ENCODE data around the gene SCLY.
A peak's percentile ranks its signal among the peaks of the same experiment; 100 is the strongest.

SCLY gene

GRCh38 chr2:238098901-238099713, 38.3 kb downstream of the SCLY start:
- DNase-seq = no peak

DNA sequence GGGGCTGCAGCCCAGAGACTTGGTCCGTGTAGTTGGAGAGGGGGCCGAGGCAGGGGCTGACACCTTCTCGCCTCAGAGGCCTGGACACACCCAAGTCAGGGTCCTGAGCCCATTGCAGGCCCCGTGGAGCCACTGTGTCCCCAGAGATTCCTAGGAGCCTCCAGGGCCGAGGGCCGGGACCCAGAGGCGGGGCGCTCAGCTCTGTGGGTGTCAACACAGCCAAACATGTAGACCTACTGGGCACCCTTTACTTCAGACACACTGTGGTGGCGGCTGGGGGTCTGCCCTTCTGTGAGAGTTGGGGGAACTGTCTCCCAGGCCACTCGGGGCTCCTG, 38.9 kb downstream of the SCLY start:
- no peak for DNase-seq

DNA sequence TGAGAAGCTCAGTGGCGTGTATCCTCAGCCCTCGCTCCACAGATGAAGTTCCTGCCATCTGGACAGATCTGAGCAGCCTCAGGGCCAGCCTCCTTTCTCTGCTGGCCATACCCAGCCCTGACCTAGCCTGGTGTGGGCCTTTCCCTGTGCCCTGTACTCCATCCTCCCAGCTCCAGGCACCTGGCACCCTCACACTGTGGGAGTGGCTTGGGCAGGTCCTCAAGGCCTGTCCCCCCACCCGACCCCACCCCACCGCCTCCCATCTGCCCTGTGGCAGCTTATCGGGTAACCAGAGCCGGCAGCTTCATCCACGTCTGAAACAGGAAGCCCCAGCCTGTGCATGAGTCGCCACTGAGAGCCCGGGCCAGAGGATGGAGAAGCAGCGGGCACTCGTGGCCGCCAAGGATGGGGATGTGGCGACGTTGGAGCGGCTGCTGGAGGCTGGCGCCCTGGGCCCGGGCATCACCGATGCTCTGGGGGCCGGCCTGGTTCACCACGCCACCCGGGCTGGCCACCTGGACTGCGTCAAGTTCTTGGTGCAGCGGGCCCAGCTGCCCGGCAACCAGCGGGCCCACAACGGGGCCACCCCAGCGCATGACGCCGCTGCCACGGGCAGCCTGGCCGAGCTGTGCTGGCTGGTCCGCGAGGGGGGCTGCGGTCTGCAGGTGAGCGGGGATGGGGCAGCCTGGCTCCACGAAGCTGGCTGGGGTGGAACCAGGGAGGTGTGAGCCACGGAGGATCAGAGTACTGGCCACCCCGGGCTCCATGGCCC, 39.4 kb downstream of the SCLY start, which contains the start of gene ESPNL:
TSS of gene ESPNL (plus strand) at position 292 of the 772 bp plus-strand sequence. CDS start at position 372, 80 bp downstream.
- no peak for DNase-seq

DNA sequence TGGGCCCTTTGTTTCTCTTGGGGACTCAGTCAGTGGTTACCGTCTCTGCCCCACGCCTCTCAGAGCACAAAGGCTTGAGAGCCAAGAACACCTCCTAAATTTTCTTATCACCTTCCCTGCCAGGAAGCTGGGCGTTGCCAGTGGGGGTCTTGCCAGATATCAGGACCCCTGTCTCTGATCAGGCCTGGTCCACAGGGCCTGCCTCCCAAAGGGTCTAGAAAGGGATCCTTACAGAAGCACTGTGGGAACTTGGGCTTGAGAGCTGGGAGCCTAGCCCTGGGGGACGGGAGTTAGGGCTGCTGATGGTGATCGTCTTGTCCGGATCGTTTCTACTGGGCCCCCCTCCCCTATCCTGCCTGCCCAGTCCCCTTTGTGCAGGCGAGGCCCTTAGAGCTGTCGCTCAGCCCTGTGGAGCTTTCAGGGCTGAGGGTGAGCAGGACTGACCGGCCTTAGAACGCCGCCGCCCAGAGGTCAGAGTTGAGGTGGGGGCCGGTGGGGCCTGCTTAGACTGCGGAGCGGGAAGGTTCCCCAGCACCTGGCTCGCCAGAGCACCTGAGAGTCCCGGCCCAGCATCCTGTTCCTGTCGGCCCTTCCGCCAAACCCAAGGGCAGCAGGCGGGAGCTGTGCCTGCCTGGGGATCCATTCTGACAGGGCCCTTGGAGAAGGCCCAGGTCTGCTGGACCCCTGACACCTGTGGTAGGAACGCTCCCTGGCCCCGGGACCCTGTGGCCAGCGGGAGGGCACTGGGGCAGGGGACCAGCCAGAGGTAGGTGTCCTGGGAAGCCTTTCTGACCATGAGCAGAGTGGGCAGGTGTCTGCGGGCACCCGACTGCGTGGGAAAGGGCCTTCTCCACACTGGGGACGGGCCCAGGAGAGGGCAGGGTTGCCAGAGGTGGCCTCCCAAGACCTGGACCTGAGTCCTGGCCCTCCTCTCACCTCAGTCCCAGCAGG, 40.3 kb downstream of the SCLY start:
- DNase-seq = no peak

- DNase-seq = no peak
These were observed 41.4 kb downstream of the SCLY start for GRCh38 chr2:238101891-238102841.

DNA sequence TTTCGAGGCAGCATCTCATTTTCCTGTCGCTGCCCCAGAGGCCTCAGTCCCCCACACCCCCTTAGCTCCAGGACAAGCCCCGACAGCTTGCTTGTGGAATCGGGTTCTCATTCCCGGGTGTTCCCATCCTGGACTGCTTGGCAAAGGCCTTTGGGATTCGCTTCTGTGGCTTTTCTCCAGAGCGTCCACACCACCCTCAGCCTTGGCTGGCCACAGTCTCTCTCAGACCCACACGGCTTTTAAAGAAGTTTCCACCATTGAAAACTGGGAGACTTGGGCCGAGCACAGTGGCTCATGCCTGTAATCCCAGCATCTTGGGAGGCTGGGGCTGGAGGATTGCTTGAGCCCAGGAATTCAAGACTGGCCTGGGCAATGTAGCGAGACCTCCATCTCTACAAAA, 42.1 kb downstream of the SCLY start:
- DNase-seq = no peak

- DNase-seq = no peak
These were observed 42.8 kb downstream of the SCLY start for GRCh38 chr2:238103465-238104225.

DNA sequence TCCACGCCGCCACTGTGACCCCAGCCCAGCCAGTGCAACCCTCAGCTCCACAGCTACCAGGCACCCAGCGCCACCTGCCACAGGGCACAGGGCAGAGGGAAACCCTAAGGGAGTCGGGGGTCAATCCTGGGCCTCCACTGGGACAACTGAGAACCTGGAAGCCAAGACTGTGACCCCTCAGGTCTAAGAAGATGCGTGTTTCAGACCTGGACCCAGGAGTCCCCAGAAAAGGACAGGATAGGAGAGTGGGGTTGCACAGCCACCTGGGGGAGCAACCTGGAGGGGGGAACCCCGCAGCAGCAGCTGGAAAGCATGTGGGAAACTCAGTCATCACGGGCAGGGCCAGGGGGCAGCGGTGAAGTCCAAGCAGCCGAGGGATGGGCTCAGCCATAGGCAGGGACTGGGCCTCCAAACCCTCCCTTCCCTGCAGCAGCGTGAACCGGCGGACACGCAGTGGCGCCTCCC, 43.5 kb downstream of the SCLY start:
- DNase-seq = no peak

DNA sequence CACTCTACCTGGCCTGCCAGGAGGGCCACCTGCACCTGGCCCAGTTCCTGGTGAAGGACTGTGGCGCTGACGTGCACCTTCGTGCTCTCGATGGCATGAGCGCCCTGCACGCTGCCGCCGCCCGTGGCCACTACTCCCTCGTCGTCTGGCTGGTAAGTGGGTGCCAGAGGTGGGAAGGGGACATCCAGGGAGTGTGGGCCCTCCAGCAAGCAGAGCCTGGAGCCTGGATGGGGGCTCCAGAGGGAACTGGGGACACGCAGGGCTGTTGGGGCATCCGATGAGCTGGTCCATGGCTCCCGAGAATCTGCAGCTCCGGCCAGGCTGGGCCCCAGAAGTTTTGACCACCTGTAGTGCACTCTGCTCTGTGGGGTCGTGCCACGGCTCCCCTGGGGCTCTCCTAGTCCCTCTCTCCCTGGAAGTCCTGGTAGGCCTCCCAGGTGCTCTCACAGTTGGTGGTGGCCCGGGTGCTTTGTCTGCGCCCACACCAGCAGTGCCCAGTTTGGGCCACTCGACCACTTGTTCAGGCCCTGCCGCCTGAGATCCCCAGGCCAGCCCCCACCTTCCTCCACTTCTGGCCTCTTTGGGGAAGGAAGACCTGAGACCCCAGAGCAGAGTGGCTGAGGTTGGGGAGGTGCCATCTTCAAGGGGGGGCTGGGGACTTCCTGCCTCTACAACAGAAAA, 44.0 kb downstream of the SCLY start:
- no peak for DNase-seq

DNA sequence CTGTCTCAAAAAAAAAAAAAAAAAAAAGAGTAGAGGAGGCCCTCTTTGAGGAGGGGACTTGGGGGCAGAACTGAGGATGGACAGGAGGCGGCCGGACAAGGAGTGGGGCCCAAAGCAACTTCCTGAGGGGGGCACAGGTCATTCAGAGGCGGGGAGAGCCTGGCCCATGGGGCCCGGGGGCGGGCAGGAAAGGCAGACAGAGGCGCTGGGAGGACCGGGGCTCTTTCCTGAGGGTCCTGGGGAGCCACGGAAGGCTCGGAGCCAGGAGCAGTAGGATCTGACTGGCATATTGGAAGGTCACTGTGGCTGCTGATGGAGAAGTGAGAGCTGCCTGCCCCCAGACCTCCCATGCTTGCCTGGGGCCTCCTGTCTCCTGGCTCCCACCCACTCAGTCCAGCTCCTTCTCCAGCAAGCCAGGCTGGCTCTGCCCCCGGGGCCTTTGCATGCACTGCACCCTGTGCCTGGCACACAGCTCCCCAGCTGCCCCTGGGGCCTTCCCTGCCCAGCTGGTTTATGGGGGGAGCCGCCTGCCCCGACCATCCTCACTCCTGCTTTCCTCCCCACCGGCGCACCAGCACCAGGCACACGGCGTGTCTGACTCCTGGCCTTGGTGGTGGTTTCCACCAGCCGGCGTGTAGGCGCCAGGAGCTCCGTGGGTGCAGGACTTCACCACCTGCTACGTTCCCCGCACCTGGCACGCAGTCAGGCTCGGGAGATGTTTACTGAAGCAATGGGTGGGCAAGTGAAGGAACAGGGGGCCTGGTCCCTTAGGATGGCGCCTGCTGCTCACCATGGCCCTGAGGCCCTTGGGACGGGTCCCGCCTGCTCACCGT, 44.9 kb downstream of the SCLY start:
- no peak for DNase-seq

- DNase-seq = no peak
These were observed 45.5 kb downstream of the SCLY start for GRCh38 chr2:238106339-238106697.

DNA sequence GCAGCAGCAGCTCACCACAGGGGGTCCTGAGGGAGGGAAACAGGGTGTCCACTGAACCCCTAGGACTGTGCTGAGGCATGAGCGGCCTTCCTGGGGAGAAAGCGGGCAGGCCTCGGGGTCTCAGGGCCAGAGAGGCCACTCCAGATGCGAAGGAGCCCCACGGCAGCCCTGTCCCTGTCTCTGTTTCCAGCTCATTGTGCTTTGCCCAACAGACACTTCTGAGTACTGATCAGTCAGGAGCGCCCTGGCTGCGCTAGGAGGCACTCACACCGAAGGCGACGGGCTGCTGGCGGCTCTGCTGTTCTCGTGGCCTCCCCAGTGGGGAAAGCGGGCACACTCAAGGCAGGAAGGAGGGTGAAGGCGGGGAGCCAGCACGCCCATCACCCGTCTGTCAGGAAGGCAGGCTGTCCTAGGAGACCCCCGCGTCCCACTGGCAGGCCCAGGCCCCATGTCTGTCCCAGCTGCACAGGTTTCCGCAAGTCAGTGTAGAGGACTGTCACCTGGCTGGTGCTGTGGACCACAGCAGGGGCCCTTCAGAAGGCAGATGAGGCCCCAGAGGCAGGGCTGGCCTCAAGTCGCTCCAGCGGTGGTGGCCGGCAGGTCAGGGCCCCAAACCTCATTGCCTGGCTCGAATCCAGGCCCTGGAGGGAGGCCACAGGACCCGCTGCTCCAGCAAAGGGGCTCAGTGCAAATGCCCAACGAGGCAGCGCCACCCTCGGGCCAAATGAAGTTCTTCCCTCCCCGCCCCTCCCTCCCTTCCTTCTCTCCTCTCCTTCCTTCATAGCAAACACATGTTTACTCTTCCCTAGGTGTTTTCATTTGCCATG, 46.1 kb downstream of the SCLY start:
- no peak for DNase-seq

GRCh38 chr2:238107525-238108422, 47.0 kb downstream of the SCLY start:
- no peak for DNase-seq

- DNase-seq = no peak
These were observed 47.8 kb downstream of the SCLY start for GRCh38 chr2:238108423-238109183.

DNA sequence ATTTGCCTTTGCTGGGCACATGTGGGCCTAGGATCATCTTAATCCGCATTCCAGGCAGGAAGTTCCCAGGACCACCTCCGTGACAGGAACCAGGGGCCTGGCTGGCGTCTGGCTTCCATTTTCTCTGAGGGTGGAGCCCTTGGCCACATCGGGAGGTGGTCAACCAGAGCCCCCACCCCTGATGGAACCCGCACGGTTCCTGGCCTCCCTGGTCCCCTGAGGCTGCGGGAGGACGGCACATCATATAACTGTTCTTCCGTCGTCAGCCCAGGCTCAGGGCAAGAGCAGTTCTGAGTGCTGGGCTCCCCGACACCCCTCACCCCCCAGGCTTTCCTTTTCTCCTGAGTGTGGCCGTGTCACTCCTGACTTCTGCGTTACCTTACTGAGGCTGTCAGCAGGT, 52.8 kb downstream of the SCLY start:
- DNase-seq = no peak

DNA sequence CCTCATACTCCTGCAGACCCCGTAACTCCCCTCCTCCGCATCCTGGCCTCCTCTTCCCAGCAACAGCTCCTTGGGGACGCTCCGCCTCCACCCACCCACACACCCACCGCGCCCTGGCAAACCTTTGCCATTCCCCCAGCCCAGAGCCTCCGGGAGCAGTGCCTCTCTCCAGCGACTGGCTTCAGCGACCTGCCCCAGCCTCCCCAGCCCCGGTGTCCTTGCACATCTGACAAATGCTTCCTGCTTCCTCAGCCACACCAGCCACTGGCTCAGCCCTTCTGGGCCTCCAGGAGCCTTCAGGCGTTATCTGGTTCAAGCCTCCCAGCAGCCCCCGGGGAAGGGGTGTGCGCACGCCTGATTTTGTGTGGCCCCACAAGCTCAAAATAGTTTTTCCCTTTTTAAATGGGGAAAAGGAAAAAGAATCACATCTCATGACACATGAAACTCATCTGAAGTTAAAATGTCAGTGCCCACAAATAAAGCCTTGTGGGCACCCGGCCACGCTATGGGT, 53.6 kb downstream of the SCLY start:
- DNase-seq = peak; percentile 9
